GM19099 (cell line): ENCODE measurements around the gene TANC2.

Experiments
- POLR2A ChIP-seq: IDR thresholded peaks from 3 replicates; pipeline ENCODE4 v1.6.1; 2011; ENCODE audit warnings: low read depth; ENCODE audit not compliant: insufficient read length; ENCODE audit errors: extremely low read depth

TANC2 gene

GRCh38 chr17:62986549-62986948 lies 20.5 kb downstream of the TANC2 start:
- no peak for TF ChIP-seq POLR2A

GRCh38 chr17:62987136-62987535 lies 21.1 kb downstream of the TANC2 start:
- TF ChIP-seq POLR2A, result no peak

- no peak for TF ChIP-seq POLR2A
Measured at GRCh38 chr17:62989501-62989900, 23.5 kb downstream of the TANC2 start.

- no peak for TF ChIP-seq POLR2A
Measured at GRCh38 chr17:62994931-62995330, 28.9 kb downstream of the TANC2 start.

- no peak for TF ChIP-seq POLR2A
Measured at GRCh38 chr17:62995377-62995885, 29.4 kb downstream of the TANC2 start.

GRCh38 chr17:62996221-62996620 lies 30.2 kb downstream of the TANC2 start:
- no peak for TF ChIP-seq POLR2A

GRCh38 chr17:62998166-62998565 lies 32.1 kb downstream of the TANC2 start:
- no peak for TF ChIP-seq POLR2A

- TF ChIP-seq POLR2A, result no peak
Measured at GRCh38 chr17:62998665-62999393, 32.8 kb downstream of the TANC2 start.

- TF ChIP-seq POLR2A, result no peak
Measured at GRCh38 chr17:62999736-63000135, 33.7 kb downstream of the TANC2 start.

GRCh38 chr17:63001689-63002394 lies 35.8 kb downstream of the TANC2 start:
- no peak for TF ChIP-seq POLR2A

GRCh38 chr17:63002625-63003024 lies 36.6 kb downstream of the TANC2 start:
- no peak for TF ChIP-seq POLR2A

GRCh38 chr17:63015824-63016223 lies 49.8 kb downstream of the TANC2 start:
- TF ChIP-seq POLR2A, result no peak
